Measurements from ENCODE around the gene RETSAT. TPM values are rescaled to one million over a fixed set of nuclear protein-coding genes. Genes with fewer than 3 reads are reported as not detected.

Gene RETSAT
- total and polyA plus RNA-seq, 2 donors (not counting 1 experiment from before 2014, with no cell fraction given) = 13.0 to 28.1 TPM

DNA sequence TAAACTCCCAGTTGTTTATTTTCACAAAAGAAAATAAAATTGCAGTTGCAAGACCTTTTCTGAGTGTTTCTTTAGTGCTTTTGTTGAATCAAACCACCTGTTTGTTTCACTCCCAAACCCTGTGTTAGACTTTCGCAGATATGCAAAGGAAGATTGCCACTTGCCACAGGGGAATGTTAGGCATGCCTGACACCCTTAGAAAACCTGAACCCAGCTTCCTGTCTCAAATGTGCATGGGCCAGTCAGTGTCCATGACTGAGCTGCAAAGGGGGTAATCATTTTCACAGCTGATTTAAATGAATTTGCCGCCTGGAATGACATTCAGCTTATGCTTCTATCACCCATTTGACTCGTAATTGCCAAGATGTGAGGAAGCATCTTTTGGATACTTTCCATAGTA is 44.0 kb downstream of the RETSAT start:
- H3K27ac ChIP-seq (ENCODE audit: low read length in 2 of 2) = peak overlapping the region in 1 of 2 donors; percentile 63
- H3K4me3 ChIP-seq (ENCODE audit: control extremely low read depth in 1 of 5, extremely low read depth in 1 of 5, insufficient read depth in 1 of 5, low read depth in 2 of 5, low read length in 4 of 5) = no peak overlapping the region
- H4K20me1 ChIP-seq (ENCODE audit: control insufficient read depth, insufficient read depth, low read length, poor library complexity, severe bottlenecking) = no peaks in the 10 kb centered on the region
- CTCF ChIA-PET = interaction anchor here (1.1 to 1.5 kb wide), 2 partner anchors 10 to 12 kb away, joined by 6 to 17 read pairs; no protein-coding TSS in a partner anchor
- POLR2A ChIA-PET = interaction anchor here (1.0 to 1.5 kb wide), 2 partner anchors 10 to 14 kb away, joined by 3 to 4 read pairs; no protein-coding TSS in a partner anchor
- H3K4me1 ChIP-seq (ENCODE audit: control insufficient read depth in 2 of 2, insufficient read depth in 2 of 2, low read length in 2 of 2) = peaks cover 21 to 25% of the 10 kb centered on the region in 2 donors
- peak overlapping the region; percentile 64 for H3K4me3 Mint-ChIP-seq
- H3K9me3 Mint-ChIP-seq (ENCODE audit: insufficient read depth) = no peaks in the 10 kb centered on the region
- H3K4me1 Mint-ChIP-seq = peaks cover 31% of the 10 kb centered on the region
- no peak overlapping the region for H2AFZ ChIP-seq (ENCODE audit: insufficient read depth, low read depth, low read length, poor library complexity, severe bottlenecking)
- WGBS (ENCODE audit: insufficient coverage) = 57% methylated on average over 2 of the region's 3 CpGs
- no peaks in the 10 kb centered on the region for H3K9me3 ChIP-seq (ENCODE audit: control extremely low read depth in 1 of 3, control insufficient read depth in 2 of 3, insufficient read depth in 1 of 3, low read length in 2 of 3)
- no peaks in the 10 kb centered on the region for H3K27me3 ChIP-seq (replicated peaks in 1 of 4; ENCODE audit: control extremely low read depth in 1 of 4, control insufficient read depth in 3 of 4, insufficient read depth in 4 of 4, low read length in 3 of 4)
- H3K27ac Mint-ChIP-seq = peak overlapping the region; percentile 37
- intact Hi-C loops (cut with micrococcal nuclease) = no loop called here
- TF ChIP-seq, protein P1, sequence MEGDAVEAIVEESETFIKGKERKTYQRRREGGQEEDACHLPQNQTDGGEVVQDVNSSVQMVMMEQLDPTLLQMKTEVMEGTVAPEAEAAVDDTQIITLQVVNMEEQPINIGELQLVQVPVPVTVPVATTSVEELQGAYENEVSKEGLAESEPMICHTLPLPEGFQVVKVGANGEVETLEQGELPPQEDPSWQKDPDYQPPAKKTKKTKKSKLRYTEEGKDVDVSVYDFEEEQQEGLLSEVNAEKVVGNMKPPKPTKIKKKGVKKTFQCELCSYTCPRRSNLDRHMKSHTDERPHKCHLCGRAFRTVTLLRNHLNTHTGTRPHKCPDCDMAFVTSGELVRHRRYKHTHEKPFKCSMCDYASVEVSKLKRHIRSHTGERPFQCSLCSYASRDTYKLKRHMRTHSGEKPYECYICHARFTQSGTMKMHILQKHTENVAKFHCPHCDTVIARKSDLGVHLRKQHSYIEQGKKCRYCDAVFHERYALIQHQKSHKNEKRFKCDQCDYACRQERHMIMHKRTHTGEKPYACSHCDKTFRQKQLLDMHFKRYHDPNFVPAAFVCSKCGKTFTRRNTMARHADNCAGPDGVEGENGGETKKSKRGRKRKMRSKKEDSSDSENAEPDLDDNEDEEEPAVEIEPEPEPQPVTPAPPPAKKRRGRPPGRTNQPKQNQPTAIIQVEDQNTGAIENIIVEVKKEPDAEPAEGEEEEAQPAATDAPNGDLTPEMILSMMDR (IDR thresholded peaks at IDR 0.05) = no peak
- no peak for TF ChIP-seq EZH2 (IDR thresholded peaks at IDR 0.05; ENCODE audit: borderline replicate concordance, insufficient read depth, low read depth, low read length, poor library complexity, severe bottlenecking)
- H3K79me2 ChIP-seq (ENCODE audit: control insufficient read depth, insufficient read depth, low read length) = no peaks in the 10 kb centered on the region
- DNase-seq (no peak), ATAC-seq (ENCODE audit: low read depth) (no peak)
- H3K9ac ChIP-seq (ENCODE audit: low read length) = no peak overlapping the region
- peaks cover 2% of the 10 kb centered on the region for H3K27me3 Mint-ChIP-seq
- H3K4me2 ChIP-seq (replicated peaks; ENCODE audit: low read depth, low read length, poor library complexity, severe bottlenecking) = peak overlapping the region; percentile 64
- peaks cover 0 to 17% of the 10 kb centered on the region in 2 experiments for H3K36me3 ChIP-seq (replicated peaks in 1 of 2; ENCODE audit: control extremely low read depth in 1 of 2, control insufficient read depth in 1 of 2, extremely low read depth in 1 of 2, insufficient read depth in 2 of 2, low read length in 1 of 2)

DNA sequence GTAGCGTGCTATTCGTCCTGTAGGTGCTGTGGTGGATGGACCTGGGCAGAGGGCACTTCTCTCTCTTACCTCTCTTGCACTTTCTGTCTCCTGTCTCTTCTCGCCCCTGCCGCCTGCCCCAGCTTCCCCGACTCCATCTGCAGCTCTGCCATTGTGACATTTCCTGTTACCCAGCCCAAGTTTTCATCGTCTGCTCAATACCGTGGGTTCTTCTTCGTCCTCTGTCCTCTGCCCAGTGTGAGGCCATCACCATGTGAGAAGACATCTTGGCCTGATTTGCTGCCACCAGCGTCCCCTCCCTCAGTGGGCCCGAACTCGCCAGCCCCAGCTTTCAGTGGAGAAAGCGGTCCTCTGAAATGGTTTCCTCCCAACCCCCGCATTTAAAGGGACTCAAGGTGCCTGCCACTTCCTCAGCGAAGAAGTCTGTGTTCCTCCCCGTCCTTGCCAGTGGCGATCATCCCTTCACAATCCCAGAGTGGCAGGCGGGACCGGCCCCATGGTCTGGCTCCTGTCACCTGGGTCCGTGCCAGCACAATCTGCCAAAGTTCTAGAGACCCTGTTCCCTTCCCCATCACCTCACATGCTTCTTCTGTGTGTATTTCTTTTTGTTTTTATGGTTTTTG is 44.5 kb downstream of the RETSAT start:
- POLR2A ChIA-PET = interaction anchor here (0.8 to 1.5 kb wide), 3 partner anchors 10 to 83 kb away, joined by 3 to 4 read pairs (median 3); partner anchors contain the start of gene TGOLN2
- ATAC-seq (ENCODE audit: low read depth) (peak; percentile 41), DNase-seq (no peak)
- Mint-ChIP-seq H3K27me3 (peaks cover 4% of the 10 kb centered on the region), H3K9me3 (ENCODE audit: insufficient read depth) (no peaks in the 10 kb centered on the region), H3K27ac (peak overlapping the region; percentile 37), H3K4me3 (peak overlapping the region; percentile 64), H3K4me1 (peaks cover 31% of the 10 kb centered on the region)
- CTCF ChIA-PET = interaction anchor here (1.0 to 1.8 kb wide), 4 partner anchors 9 to 15 kb away, joined by 4 to 17 read pairs (median 8); no protein-coding TSS in a partner anchor
- no peaks in the 10 kb centered on the region for H3K9me3 ChIP-seq (ENCODE audit: control extremely low read depth in 1 of 3, control insufficient read depth in 2 of 3, insufficient read depth in 1 of 3, low read length in 2 of 3)
- H3K27me3 ChIP-seq (replicated peaks in 1 of 4; ENCODE audit: control extremely low read depth in 1 of 4, control insufficient read depth in 3 of 4, insufficient read depth in 4 of 4, low read length in 3 of 4) = no peaks in the 10 kb centered on the region
- peak overlapping the region; percentile 64 for H3K4me2 ChIP-seq (replicated peaks; ENCODE audit: low read depth, low read length, poor library complexity, severe bottlenecking)
- 55% methylated on average over 14 of the region's 19 CpGs for WGBS (ENCODE audit: insufficient coverage)
- intact Hi-C loops (cut with micrococcal nuclease) = no loop called here
- H3K9ac ChIP-seq (ENCODE audit: low read length) = peak overlapping the region; percentile 45
- peak overlapping the region in 1 of 2 donors; percentile 63 for H3K27ac ChIP-seq (ENCODE audit: low read length in 2 of 2)
- peak overlapping the region in 3 of 5 experiments; percentile 15 to 30 (median 29) for H3K4me3 ChIP-seq (ENCODE audit: control extremely low read depth in 1 of 5, extremely low read depth in 1 of 5, insufficient read depth in 1 of 5, low read depth in 2 of 5, low read length in 4 of 5)
- H2AFZ ChIP-seq (ENCODE audit: insufficient read depth, low read depth, low read length, poor library complexity, severe bottlenecking) = peak overlapping the region; percentile 66
- H3K4me1 ChIP-seq (ENCODE audit: control insufficient read depth in 2 of 2, insufficient read depth in 2 of 2, low read length in 2 of 2) = peaks cover 21 to 25% of the 10 kb centered on the region in 2 donors
- H3K36me3 ChIP-seq (replicated peaks in 1 of 2; ENCODE audit: control extremely low read depth in 1 of 2, control insufficient read depth in 1 of 2, extremely low read depth in 1 of 2, insufficient read depth in 2 of 2, low read length in 1 of 2) = peaks cover 0 to 12% of the 10 kb centered on the region in 2 experiments
- no peaks in the 10 kb centered on the region for H4K20me1 ChIP-seq (ENCODE audit: control insufficient read depth, insufficient read depth, low read length, poor library complexity, severe bottlenecking)
- H3K79me2 ChIP-seq (ENCODE audit: control insufficient read depth, insufficient read depth, low read length) = no peaks in the 10 kb centered on the region
- TF ChIP-seq EZH2 (IDR thresholded peaks at IDR 0.05; ENCODE audit: borderline replicate concordance, insufficient read depth, low read depth, low read length, poor library complexity, severe bottlenecking) = no peak
- TF ChIP-seq, protein P1 (IDR thresholded peaks at IDR 0.05) = no peak
